HG02938 (cell line): ENCODE results near the gene SLC51B.
"Not testable (repeated sequence)": the region's sequence is repeated elsewhere in the genome, so short reads cannot be mapped to it uniquely, and the experiment has no call there.

Experiments
- ATAC-seq: cut with Tn5 transposase; IDR thresholded peaks from one replicate; pipeline ENCODE4 v1.9.1; 2021; ENCODE audit warnings: mild to moderate bottlenecking, moderate library complexity; ENCODE audit not compliant: unreplicated experiment

SLC51B gene

GRCh38 chr15:65082303-65082953 lies 37.2 kb downstream of the SLC51B start:
- no peak for ATAC-seq

- ATAC-seq = no peak
Observed at GRCh38 chr15:65083262-65083701, 38.1 kb downstream of the SLC51B start.

DNA sequence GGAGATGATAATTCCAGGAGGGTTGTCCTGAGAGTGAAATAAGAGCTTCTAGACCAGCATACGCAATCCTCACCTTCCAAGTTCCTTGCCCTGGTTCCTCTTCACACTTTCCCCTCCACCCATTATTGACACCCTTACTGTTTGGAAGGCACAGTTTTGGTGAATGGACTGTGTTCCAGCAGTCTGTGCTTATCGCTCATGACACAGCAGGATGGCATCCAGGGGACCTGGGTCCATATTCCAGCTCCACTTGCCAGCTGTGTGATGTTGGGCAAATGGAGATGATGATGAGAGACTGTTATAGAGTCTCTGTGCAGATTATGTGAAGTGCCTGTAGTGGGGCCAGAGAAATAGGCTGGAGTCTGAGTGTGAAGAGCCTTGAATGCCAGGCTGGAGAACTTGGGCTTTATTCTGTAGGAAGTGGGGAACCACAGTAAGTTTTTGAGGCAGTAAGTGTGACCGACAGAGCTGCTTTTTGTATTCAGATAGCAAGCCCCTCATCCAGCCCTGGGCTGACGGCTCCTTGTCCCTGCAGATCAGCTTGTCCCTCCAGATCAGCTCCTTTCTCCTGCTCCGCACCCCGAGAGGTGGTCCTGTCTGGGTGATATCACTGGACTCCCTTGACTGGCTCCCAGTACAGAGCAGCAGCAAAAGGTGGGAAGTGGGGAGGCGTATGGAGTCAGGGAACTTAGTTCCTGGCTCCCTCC lies 39.5 kb downstream of the SLC51B start:
- ATAC-seq = no peak

DNA sequence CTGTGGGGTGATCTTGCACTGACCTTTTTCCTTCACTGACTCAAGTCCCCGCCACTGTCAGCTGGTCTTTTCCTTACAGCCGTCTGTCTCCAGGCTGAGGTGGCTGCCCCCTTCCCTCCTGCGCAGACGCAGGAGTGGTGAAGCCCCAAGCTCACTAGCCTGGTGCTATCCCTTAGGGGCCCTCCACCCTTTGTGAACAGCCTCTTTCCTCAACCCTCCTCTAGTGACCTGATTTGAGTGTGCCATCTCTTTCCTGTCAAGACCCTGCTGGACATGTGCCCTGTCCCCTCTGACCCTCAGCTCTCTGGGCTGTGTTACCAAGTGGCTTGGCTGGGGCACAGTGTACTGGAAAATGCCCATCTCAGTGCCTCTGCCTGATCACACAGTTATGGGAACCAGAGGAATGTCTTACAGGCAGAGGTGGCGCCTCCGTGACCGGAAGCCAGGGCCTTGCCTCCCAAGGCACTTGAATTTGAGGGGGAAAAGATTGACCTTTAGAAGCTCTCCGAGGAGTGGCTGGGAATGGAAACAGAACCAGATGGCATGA lies 40.1 kb downstream of the SLC51B start:
- no peak for ATAC-seq

DNA sequence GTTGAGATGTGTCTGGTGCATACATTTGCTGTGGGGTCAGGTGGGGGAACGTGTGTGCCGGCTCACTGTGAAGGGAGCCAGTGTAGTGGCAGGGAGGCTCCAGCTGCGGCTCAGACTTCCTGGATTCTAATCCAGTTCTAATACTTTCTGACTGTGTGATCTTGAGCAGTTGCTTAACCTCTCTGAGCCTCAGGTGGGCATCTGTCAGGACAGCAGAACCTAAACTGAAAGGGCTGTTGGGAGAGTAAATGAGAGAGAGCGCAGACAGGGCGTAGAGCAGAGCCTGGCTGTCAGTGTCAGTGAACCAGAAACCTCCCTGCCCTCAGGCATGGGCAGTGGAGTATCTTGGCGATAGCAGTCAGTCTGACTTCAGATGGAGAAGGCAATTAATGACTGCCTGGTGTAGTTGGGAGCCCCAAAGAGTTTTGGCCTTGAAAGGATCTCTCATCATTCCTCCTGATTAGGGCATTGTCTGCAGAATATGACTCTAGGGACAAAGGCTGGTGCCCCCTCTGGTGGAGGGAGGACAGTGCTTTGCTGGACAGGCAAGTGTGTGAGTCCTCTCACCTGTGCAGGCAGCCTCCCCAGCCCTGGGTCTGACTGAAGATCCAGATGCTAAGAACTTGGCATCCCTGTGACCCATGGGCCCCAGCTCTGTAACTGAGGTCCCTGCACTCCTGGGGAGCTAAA lies 40.9 kb downstream of the SLC51B start:
- no peak for ATAC-seq

DNA sequence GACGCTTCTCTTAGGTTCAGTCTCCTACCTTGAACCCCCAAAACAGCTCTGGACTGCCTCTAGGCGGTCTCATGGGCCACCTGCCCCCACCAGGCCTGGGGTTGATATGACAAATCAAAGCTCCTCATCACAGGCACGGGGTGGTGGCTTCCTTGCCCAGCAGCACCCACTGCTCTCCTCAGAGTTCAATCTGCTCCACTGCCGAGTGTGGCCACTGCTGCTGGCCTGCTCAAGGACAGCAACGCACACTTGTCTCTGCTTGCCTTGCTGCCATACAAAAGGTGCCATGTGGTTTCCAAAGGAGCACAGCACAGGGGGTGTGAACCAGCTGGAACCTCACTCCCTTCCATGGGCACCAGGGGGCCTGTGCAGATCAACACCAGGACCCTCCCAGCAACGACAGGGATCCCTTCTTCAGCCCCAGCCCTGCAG lies 41.5 kb downstream of the SLC51B start:
- ATAC-seq = no peak

DNA sequence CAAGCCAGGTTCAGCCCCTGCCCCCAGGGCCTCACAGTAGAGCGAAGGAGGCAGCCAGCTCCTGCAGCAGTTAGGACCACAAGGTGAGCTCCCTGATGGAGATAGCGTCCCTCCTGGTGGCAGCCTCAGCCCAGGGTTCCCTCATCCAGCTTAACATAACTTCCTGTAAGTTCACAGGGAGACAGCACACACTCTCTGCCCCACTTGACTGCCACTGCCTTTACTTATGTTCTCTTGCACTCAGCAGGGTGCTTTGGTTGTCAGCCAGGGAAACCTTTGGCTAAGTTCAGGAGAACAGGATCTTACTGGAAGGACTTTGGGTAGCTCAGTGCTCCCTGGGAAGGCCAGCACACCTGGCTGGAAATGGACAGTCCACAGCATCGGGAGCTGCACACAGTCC lies 42.2 kb downstream of the SLC51B start:
- ATAC-seq = no peak

DNA sequence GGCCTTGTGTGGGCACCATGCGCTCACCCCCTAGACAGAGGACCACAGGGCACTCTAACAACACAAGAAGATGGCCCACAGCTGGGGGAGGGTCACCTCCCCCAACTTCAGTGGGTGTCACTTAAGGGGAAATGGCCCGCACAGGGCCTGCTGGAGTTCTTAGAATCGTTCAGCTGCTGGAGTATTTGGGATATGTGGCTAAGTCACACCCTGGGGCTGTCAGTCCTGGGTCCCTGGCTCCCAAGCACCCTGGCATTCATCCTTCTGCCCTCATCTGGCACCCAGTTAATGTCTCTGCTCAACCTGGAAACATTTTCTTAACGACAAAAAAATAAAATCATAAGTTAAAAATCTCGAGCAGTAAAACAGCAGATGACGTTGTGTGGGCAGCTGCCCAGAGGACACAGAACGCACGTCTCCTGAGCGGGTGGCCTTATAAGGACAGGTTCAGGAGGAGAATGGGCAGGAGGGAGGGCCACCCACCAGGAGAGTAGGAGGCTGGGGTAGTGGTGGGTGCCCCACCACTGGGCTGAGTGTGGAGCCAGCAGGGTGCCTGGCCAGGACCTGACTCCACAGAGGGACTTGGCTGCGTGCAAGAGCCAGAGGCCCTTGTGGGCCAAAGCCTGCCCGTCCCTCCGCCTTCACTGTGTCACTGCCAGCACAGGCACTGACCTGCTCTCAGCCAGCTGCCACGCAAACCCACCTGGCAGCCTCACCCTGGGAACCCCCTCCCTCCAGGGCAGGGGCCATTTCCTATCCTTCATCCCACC lies 42.9 kb downstream of the SLC51B start:
- ATAC-seq = no peak

- no peak for ATAC-seq
Observed at GRCh38 chr15:65088643-65089021, 43.4 kb downstream of the SLC51B start.

DNA sequence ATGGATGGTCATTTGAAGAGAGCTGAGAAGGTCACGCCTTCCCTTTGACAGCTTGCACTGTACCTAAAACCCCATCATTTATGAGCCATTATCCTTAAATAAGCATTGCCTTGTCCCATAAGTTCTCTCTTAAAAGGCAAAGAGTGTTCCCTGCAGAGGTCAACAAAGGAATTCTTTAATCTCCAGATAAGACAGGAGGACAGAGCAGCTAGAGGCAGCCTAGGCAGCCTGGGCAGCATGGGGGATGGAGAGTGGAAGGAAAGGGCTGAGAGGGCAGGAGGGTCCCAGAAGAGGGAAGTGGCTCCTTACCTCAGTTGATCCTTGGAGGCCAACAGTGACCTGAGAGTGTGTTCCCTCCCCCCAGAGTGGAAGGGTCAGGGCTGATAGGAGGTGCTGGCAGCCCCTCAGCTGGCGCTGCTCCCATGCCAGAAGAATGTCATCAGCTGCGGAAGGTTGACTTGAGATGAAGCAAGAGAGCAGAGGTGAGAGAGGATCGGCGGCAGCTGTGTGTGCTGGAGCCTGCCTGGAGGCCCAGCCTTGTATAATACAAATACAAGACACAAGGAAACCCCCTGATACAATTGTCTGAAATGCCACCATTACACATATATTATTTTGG lies 44.1 kb downstream of the SLC51B start:
- ATAC-seq = no peak

GRCh38 chr15:65091946-65092770 lies 47.0 kb downstream of the SLC51B start:
- no peak for ATAC-seq

GRCh38 chr15:65092911-65093792 lies 48.0 kb downstream of the SLC51B start:
- no peak for ATAC-seq

GRCh38 chr15:65093793-65094170 lies 48.6 kb downstream of the SLC51B start:
- not testable (repeated sequence) for ATAC-seq

DNA sequence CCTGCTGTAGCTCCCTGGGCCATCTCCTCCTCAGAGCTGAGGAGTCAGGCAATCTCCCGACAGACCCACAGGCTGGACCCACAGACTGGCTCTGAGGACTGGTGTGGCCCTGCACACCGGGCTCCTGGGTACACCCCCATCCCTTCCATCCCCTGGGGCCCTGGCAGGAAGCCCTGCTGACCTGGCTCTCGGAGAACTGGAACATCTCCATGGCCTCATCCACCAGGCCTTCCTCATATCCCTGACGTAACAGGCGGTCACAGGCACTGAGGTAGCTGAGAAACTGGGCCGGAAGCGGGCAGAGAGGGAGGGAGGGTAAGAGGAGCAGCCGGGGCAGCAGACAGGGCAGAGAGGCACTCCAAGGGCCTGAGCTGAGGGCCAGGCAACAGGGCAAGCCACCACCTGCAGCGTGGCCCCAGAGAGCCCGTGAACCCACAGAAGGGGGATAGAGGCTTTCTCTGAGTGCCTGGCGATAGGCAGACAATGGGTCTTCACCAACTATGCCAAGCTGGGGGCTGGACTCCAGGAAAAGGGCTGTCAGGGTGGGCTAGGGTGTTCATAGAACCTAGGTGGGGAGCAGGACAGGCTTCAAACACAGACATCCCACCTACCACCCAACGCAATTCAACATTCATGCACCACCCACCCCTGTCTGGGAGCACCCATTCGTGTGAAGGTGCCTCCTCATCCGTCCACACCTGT lies 49.3 kb downstream of the SLC51B start:
- ATAC-seq = no peak

DNA sequence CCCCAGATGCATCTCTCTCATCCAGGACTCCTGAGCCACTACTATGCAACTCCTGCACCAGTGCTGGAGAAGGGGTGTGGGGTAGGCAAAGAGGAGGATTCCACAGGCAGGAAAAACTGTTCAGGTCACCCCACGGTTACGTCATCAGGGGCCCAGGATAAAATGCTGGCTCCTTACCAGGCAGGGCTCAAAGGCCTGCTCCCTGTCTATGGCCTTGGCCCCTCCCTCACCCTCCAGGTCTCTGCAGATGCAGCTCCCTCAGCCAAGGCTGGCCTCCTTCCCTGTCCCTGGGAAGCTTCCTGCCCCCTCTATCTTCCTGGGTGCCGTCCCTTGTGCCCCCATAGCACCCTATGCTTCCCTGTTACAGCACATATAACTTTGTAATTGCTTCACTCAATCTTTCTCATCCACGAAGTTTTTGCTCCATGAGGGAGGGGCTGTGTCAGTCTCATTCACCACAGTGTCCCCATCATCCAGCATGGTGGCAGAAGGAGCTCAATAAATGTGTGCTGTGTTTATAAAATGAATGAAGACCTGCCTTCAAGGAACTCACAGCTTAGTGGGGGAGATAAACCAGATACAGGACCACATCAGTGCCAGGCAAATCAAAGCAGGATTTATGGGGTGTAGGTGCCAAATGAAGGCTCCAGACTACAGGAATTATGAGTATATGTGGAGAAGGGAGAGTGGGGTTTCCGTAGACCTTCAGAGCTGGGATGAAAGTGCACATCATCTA lies 50.0 kb downstream of the SLC51B start:
- no peak for ATAC-seq

- ATAC-seq = no peak
Observed at GRCh38 chr15:65095747-65096104, 50.5 kb downstream of the SLC51B start.
